Thymus (tissue), 11 donors: ENCODE measurements around the gene RSAD2. TPM values are rescaled to one million over a fixed set of nuclear protein-coding genes. Genes with fewer than 3 reads are reported as not detected.

Experiments used
- DNase-seq, 9 donors: peaks; one replicate each; pipeline ENCODE4 v3.0.0-alpha.2; 2013; ENCODE audit warnings: low spot score in 9 of 9, low read depth in 6 of 9, missing footprints in 1 of 9
- H3K27ac ChIP-seq, 2 donors: one replicate each; pipeline ENCODE4 v1.5.1; 2013; ENCODE audit warnings: control low read depth in 1 of 2, low read depth in 1 of 2, low read length in 1 of 2, mild to moderate bottlenecking in 1 of 2, moderate library complexity in 1 of 2
- H3K27me3 ChIP-seq, 2 donors: one replicate each; pipeline ENCODE4 v1.5.1; 2013; ENCODE audit warnings: low read length in 1 of 2; ENCODE audit not compliant: control insufficient read depth in 2 of 2, insufficient read depth in 1 of 2
- H3K36me3 ChIP-seq, 2 donors: one replicate each; pipeline ENCODE4 v1.5.1; 2013; ENCODE audit warnings: low read length in 1 of 2, mild to moderate bottlenecking in 1 of 2, moderate library complexity in 1 of 2; ENCODE audit not compliant: control insufficient read depth in 2 of 2, insufficient read depth in 2 of 2
- H3K4me1 ChIP-seq, 2 donors: one replicate each; pipeline ENCODE4 v1.5.1; 2013; ENCODE audit warnings: low read length in 2 of 2; ENCODE audit not compliant: control insufficient read depth in 2 of 2, insufficient read depth in 2 of 2
- H3K4me3 ChIP-seq, 2 donors: one replicate each; pipeline ENCODE4 v1.5.1; 2013; ENCODE audit warnings: low read length in 2 of 2, control low read depth in 1 of 2, mild to moderate bottlenecking in 1 of 2
- H3K9me3 ChIP-seq, 2 donors: one replicate each; pipeline ENCODE4 v1.5.1; 2013; ENCODE audit warnings: low read length in 1 of 2, mild to moderate bottlenecking in 1 of 2; ENCODE audit not compliant: control insufficient read depth in 2 of 2, insufficient read depth in 1 of 2
- WGBS: extraction: QIAGEN DNeasy Blood & Tissue Kit; methylation state at CpG from one replicate; pipeline ENCODE4 v1.1.7; 2013; 5-methylcytosine and 5-hydroxymethylcytosine counted together
- polyA plus RNA-seq: library from polyadenylated mRNA; stranded (reverse); fragments of 200-250 nt; gene quantifications from one replicate; pipeline ENCODE4 v1.2.3, GENCODE V29; 2013
- total RNA-seq: library from RNA; stranded (reverse); fragments of 120-200 nt; gene quantifications from one replicate; pipeline ENCODE4 v1.2.4, GENCODE V29; 2013
- donor health status: healthy.

The RSAD2 gene
- total and polyA plus RNA-seq, 2 donors: 8.2 to 26.3 TPM

- Histone ChIP-seq H3K27ac (no peak overlapping the region), H3K4me1 (peaks cover 0 to 4% of the 10 kb centered on the region in 2 donors), H3K36me3 (peaks cover 10 to 17% of the 10 kb centered on the region in 2 donors), H3K4me3 (no peak overlapping the region), H3K27me3 (no peaks in the 10 kb centered on the region), H3K9me3 (no peaks in the 10 kb centered on the region)
- WGBS: 98% methylated on average over 10 of the region's 10 CpGs
- DNase-seq: no peak
Observed at GRCh38 chr2:6941299-6942046, 63.9 kb downstream of the RSAD2 start.

- H3K4me1 ChIP-seq: no peaks in the 10 kb centered on the region
- no peaks in the 10 kb centered on the region for H3K9me3 ChIP-seq
- no peak overlapping the region for H3K27ac ChIP-seq
- DNase-seq: no peak
- peaks cover 10 to 18% of the 10 kb centered on the region in 2 donors for H3K36me3 ChIP-seq
- no peak overlapping the region for H3K4me3 ChIP-seq
- no peaks in the 10 kb centered on the region for H3K27me3 ChIP-seq
- 97% methylated on average over 8 of the region's 8 CpGs for WGBS
Observed at GRCh38 chr2:6942848-6943247, 65.3 kb downstream of the RSAD2 start.

DNA sequence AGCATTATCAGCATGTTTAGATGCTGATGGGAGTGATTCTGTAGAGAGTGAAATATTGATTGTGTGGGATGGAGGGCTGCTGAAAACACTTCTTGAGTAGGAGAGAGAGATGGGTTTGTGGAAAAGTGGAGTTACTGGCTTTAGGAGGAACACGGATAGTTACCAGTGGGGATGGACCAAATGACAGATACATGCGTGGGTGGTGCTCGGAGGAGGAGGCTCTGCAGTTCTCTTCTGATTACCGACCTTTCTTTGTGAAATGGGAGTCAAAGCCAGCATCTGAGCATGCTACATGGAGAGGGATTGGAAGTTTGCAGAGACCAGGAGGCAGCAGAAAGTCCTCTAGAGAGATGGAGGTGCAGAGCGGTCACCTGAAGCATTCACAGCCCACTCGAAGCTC, 65.9 kb downstream of the RSAD2 start:
- no peaks in the 10 kb centered on the region for H3K27me3 ChIP-seq
- no peak overlapping the region for H3K27ac ChIP-seq
- DNase-seq: no peak
- peaks cover 10 to 21% of the 10 kb centered on the region in 2 donors for H3K36me3 ChIP-seq
- no peak overlapping the region for H3K4me3 ChIP-seq
- no peaks in the 10 kb centered on the region for H3K9me3 ChIP-seq
- no peaks in the 10 kb centered on the region for H3K4me1 ChIP-seq
- WGBS: 98% methylated on average over 6 of the region's 6 CpGs

DNA sequence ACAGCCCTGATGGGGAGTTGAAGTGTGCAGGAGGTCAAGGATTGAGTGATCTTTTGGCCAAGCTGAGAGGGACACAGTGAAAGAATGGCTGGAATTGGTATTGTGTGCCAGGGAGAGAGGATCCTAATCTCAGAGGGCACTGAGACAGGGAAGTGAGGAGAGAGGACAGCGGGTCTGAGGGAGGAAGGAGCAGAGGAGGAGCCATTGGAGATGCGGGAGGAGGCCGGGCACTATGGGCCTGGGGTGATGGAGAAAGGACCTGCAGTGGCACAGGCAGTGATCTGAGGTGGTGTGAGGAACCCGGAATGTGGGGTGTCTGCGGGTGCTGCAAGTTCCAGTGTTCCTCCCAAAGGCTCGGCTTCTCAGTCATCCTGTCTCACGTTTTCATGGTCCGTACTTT, 66.4 kb downstream of the RSAD2 start:
- Histone ChIP-seq H3K4me1 (no peaks in the 10 kb centered on the region), H3K36me3 (peaks cover 10 to 21% of the 10 kb centered on the region in 2 donors), H3K27me3 (no peaks in the 10 kb centered on the region), H3K9me3 (no peaks in the 10 kb centered on the region), H3K27ac (no peak overlapping the region), H3K4me3 (no peak overlapping the region)
- WGBS: 98% methylated on average over 8 of the region's 8 CpGs
- DNase-seq: no peak

DNA sequence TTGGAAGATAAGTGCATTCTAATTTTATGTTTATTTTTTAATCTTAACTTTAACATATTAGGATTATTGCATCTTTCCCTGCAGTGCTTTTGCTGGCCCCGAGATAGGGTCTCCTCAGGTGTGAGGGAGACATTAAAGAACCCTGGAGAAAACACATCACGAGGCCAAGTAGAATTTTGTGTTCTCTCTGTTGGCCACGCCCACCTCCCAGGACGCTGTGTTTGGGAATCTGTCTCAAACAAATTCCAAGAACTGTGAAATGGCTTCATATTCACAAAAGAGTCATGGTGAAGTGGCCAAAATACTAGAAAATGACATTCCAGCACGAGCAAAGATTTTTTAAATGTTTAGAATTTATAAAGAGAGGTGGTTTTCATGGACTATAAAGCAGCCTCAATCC, 67.0 kb downstream of the RSAD2 start:
- H3K27ac ChIP-seq: no peak overlapping the region

GRCh38 chr2:6945087-6945813, 67.7 kb downstream of the RSAD2 start:
- H3K27ac ChIP-seq: no peak overlapping the region
- no peaks in the 10 kb centered on the region for H3K9me3 ChIP-seq
- H3K4me1 ChIP-seq: no peaks in the 10 kb centered on the region
- no peak for DNase-seq
- no peaks in the 10 kb centered on the region for H3K27me3 ChIP-seq
- no peak overlapping the region for H3K4me3 ChIP-seq
- H3K36me3 ChIP-seq: peaks cover 10 to 21% of the 10 kb centered on the region in 2 donors
- 92% methylated on average over 9 of the region's 9 CpGs for WGBS

More for the DNA sequence above, 67.0 kb downstream of the RSAD2 start:
- no peaks in the 10 kb centered on the region for H3K27me3 ChIP-seq
- WGBS: 96% methylated on average over 5 of the region's 5 CpGs
- DNase-seq: no peak
- H3K4me3 ChIP-seq: no peak overlapping the region
- H3K36me3 ChIP-seq: peaks cover 10 to 21% of the 10 kb centered on the region in 2 donors
- no peaks in the 10 kb centered on the region for H3K9me3 ChIP-seq
- H3K4me1 ChIP-seq: no peaks in the 10 kb centered on the region

GRCh38 chr2:6945821-6946220, 68.2 kb downstream of the RSAD2 start:
- no peaks in the 10 kb centered on the region for H3K9me3 ChIP-seq
- H3K4me3 ChIP-seq: no peak overlapping the region
- DNase-seq: no peak
- H3K27me3 ChIP-seq: no peaks in the 10 kb centered on the region
- peaks cover 10 to 19% of the 10 kb centered on the region in 2 donors for H3K36me3 ChIP-seq
- no peaks in the 10 kb centered on the region for H3K4me1 ChIP-seq
- H3K27ac ChIP-seq: no peak overlapping the region

DNA sequence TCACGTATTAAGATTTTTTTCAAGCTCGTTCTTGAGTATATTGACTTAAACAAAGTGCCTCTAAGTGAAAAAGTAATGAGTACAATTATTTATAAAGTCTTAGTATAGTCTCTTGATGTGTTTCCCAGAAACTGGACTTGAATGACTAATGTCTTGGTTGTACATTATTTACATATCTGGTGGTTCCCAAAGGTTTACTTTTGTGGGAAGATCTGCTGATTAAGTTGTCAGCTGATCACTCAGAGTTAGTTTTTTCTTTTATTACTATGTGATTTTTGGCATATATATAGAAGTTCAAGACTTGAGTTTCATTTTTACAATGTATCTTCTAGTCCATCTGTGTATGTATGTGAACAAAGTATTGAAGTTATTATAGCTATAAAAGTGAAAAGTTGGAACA, 69.1 kb downstream of the RSAD2 start:
- no peaks in the 10 kb centered on the region for H3K4me1 ChIP-seq
- H3K27ac ChIP-seq: no peak overlapping the region
- no peak overlapping the region for H3K4me3 ChIP-seq
- DNase-seq: no peak
- peaks cover 4 to 14% of the 10 kb centered on the region in 2 donors for H3K36me3 ChIP-seq
- no peaks in the 10 kb centered on the region for H3K27me3 ChIP-seq
- 99% methylated on average over 2 of the region's 2 CpGs for WGBS
- no peaks in the 10 kb centered on the region for H3K9me3 ChIP-seq
